ENCODE measurements around the gene NOD2. TPM values are rescaled to one million over a fixed set of nuclear protein-coding genes. Genes with fewer than 3 reads are reported as not detected.

NOD2 gene
- total RNA-seq, 2 experiments from 2014 or later: 6.5 to 10.7 TPM

DNA sequence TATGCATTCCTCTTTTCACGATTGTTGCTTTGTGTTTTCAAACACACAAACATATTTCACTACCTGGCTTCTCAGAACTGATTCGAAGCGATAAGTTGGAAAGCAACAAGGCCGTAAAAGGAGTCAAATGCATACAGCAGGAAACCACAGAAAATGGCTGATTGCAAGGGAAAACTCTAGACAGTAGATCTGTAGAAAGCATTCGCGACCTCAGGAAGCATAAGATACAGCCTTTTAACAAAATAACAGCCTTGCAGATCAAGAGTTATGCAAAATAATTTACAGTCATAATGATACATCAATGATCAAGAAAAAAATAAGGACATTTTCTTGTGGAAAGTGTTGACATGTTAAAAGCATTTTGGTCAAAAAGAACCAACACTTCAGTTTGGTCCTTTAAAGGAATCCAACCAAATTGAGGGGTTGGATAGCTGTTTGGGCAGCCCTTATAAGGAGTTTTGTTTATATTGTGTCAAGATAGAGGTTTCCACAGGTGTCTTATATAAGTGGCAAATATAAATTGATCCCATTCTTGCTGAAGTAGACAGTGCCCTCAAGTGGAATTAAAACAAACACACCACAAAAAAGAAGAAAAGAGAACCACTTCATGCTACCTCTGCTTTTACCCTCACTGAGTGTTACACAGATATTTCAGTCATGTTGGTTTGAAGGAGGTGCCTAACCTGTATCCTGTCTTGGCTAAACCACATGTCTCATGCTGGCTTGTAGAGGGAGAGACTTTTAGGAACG, 54.0 kb downstream of the NOD2 start:
- H3K4me1 Mint-ChIP-seq: peaks cover 62% of the 10 kb centered on the region
- CTCF ChIA-PET: interaction anchor here (0.6 to 13.0 kb wide), 16 partner anchors 27 to 722 kb away, joined by 3 to 252 read pairs (median 4); partner anchors contain the start of genes CNEP1R1 and SNX20
- H3K27ac Mint-ChIP-seq: peak overlapping the region; percentile 92
- H3K36me3 Mint-ChIP-seq: peaks cover 54% of the 10 kb centered on the region
- H3K27me3 Mint-ChIP-seq: no peaks in the 10 kb centered on the region
- peak; percentile 60 for DNase-seq
- peak overlapping the region; percentile 72 for H3K4me3 Mint-ChIP-seq
- peak; percentile 70 for ATAC-seq
- no peaks in the 10 kb centered on the region for H3K9me3 Mint-ChIP-seq (ENCODE audit: low read depth)

- H3K4me1 Mint-ChIP-seq: peaks cover 69% of the 10 kb centered on the region
- no peak overlapping the region for H3K4me3 Mint-ChIP-seq
- DNase-seq: no peak
- H3K36me3 Mint-ChIP-seq: peaks cover 61% of the 10 kb centered on the region
- no peaks in the 10 kb centered on the region for H3K27me3 Mint-ChIP-seq
- CTCF ChIA-PET: interaction anchor here (1.2 to 13.0 kb wide), 5 partner anchors 55 to 726 kb away, joined by 3 to 252 read pairs (median 4); partner anchors contain the start of gene CNEP1R1
- H3K27ac Mint-ChIP-seq: peak overlapping the region; percentile 21
- no peaks in the 10 kb centered on the region for H3K9me3 Mint-ChIP-seq (ENCODE audit: low read depth)
- no peak for ATAC-seq
Measured at GRCh38 chr16:50751528-50751927, 58.1 kb downstream of the NOD2 start.

GRCh38 chr16:50752471-50753235, 59.2 kb downstream of the NOD2 start:
- Mint-ChIP-seq H3K4me3 (peak overlapping the region; percentile 0), H3K9me3 (ENCODE audit: low read depth) (no peaks in the 10 kb centered on the region), H3K27ac (peak overlapping the region; percentile 56), H3K36me3 (peaks cover 59% of the 10 kb centered on the region), H3K4me1 (peaks cover 68% of the 10 kb centered on the region), H3K27me3 (no peaks in the 10 kb centered on the region)
- ATAC-seq: no peak
- DNase-seq: no peak
- CTCF ChIA-PET: interaction anchor here (0.6 to 13.0 kb wide), 3 partner anchors 9 to 84 kb away, joined by 3 to 252 read pairs (median 6); no protein-coding TSS in a partner anchor

GRCh38 chr16:50756473-50756872, 63.1 kb downstream of the NOD2 start:
- CTCF ChIA-PET: interaction anchor here (0.6 to 2.8 kb wide), 9 partner anchors 9 to 731 kb away, joined by 3 to 18 read pairs (median 4); partner anchors contain the start of genes CNEP1R1 and CYLD
- no peak for ATAC-seq

GRCh38 chr16:50761267-50761666, 67.9 kb downstream of the NOD2 start:
- Mint-ChIP-seq H3K9me3 (ENCODE audit: low read depth) (peaks cover 5% of the 10 kb centered on the region), H3K36me3 (peaks cover 68% of the 10 kb centered on the region), H3K27ac (peak overlapping the region; percentile 59), H3K4me1 (peaks cover 75% of the 10 kb centered on the region), H3K4me3 (no peak overlapping the region), H3K27me3 (no peaks in the 10 kb centered on the region)
- CTCF ChIA-PET: interaction anchor here (1.1 kb wide), 1 partner anchor 45 kb away, joined by 3 read pairs; no protein-coding TSS in a partner anchor
- DNase-seq (no peak), ATAC-seq (no peak)

More at GRCh38 chr16:50756473-50756872, 63.1 kb downstream of the NOD2 start:
- H3K36me3 Mint-ChIP-seq: peaks cover 63% of the 10 kb centered on the region
- no peak overlapping the region for H3K27ac Mint-ChIP-seq
- no peak for DNase-seq
- H3K4me1 Mint-ChIP-seq: peaks cover 64% of the 10 kb centered on the region
- H3K9me3 Mint-ChIP-seq (ENCODE audit: low read depth): no peaks in the 10 kb centered on the region
- H3K27me3 Mint-ChIP-seq: no peaks in the 10 kb centered on the region
- no peak overlapping the region for H3K4me3 Mint-ChIP-seq

DNA sequence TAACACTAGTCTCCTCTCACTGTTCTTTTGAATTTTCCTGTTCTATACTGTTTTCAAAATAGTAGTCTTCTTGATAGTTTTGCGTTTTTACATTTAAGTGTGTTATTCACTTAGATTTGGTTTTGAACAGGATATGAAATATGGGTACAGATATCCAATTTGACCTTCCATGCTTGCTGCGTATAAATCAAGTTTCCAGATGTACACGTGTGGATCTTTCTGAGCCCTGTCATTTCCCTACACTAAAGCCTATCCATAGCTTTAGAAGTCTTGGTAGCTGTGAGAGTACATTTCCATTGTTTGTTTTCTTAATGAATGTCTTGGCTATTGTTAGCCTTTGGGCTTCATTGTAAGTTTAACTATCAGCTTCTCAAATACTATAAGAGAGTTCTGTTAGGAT, 68.8 kb downstream of the NOD2 start:
- DNase-seq (no peak), ATAC-seq (no peak)
- H3K27me3 Mint-ChIP-seq: no peaks in the 10 kb centered on the region
- CTCF ChIA-PET: interaction anchor here (1.0 kb wide), 1 partner anchor 14 kb away, joined by 3 read pairs; no protein-coding TSS in a partner anchor
- peaks cover 11% of the 10 kb centered on the region for H3K9me3 Mint-ChIP-seq (ENCODE audit: low read depth)
- H3K36me3 Mint-ChIP-seq: peaks cover 72% of the 10 kb centered on the region
- H3K4me3 Mint-ChIP-seq: no peak overlapping the region
- peaks cover 74% of the 10 kb centered on the region for H3K4me1 Mint-ChIP-seq
- H3K27ac Mint-ChIP-seq: peak overlapping the region; percentile 1

GRCh38 chr16:50763211-50763610, 69.8 kb downstream of the NOD2 start:
- H3K9me3 Mint-ChIP-seq (ENCODE audit: low read depth): peaks cover 11% of the 10 kb centered on the region
- H3K4me3 Mint-ChIP-seq: no peak overlapping the region
- H3K27ac Mint-ChIP-seq: no peak overlapping the region
- ATAC-seq (no peak), DNase-seq (no peak)
- peaks cover 73% of the 10 kb centered on the region for H3K36me3 Mint-ChIP-seq
- H3K4me1 Mint-ChIP-seq: peaks cover 73% of the 10 kb centered on the region
- no peaks in the 10 kb centered on the region for H3K27me3 Mint-ChIP-seq
- CTCF ChIA-PET: interaction anchor here (1.0 to 1.8 kb wide), 2 partner anchors 15 to 43 kb away, joined by 3 to 7 read pairs; no protein-coding TSS in a partner anchor

DNA sequence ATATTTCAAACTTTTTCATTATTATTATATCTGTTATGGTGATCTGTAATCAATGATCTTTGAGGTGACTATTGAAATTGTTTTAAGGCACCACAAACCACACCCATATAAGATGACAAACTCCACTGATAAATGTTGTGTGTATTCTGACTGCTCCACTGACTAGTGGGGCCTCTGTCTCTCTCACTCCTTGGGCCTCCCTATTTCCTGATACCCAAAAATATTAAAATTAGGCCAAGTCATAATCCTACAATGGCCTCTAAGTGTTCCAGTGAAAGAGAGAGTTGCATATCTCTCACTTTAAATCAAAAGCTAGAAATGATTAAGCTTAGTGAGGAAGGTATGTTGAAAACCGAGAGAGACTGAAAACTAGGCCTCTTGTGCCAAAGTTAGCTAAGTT, 71.9 kb downstream of the NOD2 start:
- CTCF ChIA-PET: interaction anchor here (0.6 to 2.6 kb wide), 5 partner anchors 9 to 667 kb away, joined by 3 to 7 read pairs (median 4); no protein-coding TSS in a partner anchor

DNA sequence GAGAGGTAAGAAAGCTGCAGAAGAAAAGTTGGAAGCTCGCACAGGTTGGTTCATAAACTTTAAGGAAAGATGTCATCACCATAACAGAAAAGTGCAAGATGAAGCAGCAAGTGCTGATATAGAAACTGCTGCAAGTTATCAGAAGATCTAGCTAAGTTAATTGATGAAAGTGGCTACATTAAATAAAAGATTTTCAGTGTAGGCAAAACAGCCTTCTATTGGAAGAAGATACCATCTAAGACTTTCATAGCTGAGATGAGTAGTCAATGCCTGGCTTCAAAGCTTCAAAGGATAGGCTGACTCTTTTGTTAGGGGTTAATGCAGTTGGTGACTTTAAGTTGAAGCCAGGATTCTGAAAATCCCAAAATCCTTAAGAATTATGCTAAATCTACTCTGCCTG, 72.5 kb downstream of the NOD2 start:
- CTCF ChIA-PET: interaction anchor here (0.6 to 2.6 kb wide), 5 partner anchors 9 to 668 kb away, joined by 3 to 7 read pairs (median 4); no protein-coding TSS in a partner anchor
- Mint-ChIP-seq H3K4me1 (peaks cover 71% of the 10 kb centered on the region), H3K27me3 (no peaks in the 10 kb centered on the region), H3K36me3 (peaks cover 85% of the 10 kb centered on the region), H3K27ac (peak overlapping the region; percentile 60), H3K9me3 (ENCODE audit: low read depth) (peaks cover 19% of the 10 kb centered on the region), H3K4me3 (no peak overlapping the region)
- DNase-seq (no peak), ATAC-seq (no peak)

More for the DNA sequence above, 71.9 kb downstream of the NOD2 start:
- Mint-ChIP-seq H3K27me3 (no peaks in the 10 kb centered on the region), H3K4me1 (peaks cover 74% of the 10 kb centered on the region), H3K27ac (peak overlapping the region; percentile 60), H3K9me3 (ENCODE audit: low read depth) (peaks cover 19% of the 10 kb centered on the region), H3K4me3 (no peak overlapping the region), H3K36me3 (peaks cover 83% of the 10 kb centered on the region)
- ATAC-seq: peak; percentile 53
- DNase-seq: no peak

DNA sequence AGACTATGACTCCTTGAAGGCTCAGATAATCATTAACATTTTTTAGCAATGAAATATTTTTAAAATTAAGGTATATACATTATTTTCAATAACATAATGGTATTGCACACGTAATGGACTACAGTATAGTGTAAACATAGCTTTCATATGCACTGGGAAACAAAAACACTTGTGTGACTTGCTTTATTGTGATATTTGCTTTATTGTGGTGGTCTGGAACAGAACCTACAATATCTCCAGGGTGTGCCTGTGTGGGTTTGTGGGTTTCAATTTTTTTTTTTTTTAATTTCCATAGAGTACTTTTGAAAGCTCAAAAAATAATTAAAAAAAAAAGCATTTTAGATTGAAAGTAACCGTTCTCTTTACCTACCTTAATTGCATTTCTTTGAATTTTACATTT, 73.8 kb downstream of the NOD2 start:
- Mint-ChIP-seq H3K4me1 (peaks cover 66% of the 10 kb centered on the region), H3K36me3 (peaks cover 88% of the 10 kb centered on the region), H3K27me3 (no peaks in the 10 kb centered on the region), H3K4me3 (no peak overlapping the region), H3K27ac (peak overlapping the region; percentile 3), H3K9me3 (ENCODE audit: low read depth) (peaks cover 22% of the 10 kb centered on the region)
- CTCF ChIA-PET: interaction anchor here (0.8 to 2.6 kb wide), 6 partner anchors 10 to 102 kb away, joined by 3 to 7 read pairs (median 4); no protein-coding TSS in a partner anchor
- no peak for DNase-seq
- ATAC-seq: no peak

DNA sequence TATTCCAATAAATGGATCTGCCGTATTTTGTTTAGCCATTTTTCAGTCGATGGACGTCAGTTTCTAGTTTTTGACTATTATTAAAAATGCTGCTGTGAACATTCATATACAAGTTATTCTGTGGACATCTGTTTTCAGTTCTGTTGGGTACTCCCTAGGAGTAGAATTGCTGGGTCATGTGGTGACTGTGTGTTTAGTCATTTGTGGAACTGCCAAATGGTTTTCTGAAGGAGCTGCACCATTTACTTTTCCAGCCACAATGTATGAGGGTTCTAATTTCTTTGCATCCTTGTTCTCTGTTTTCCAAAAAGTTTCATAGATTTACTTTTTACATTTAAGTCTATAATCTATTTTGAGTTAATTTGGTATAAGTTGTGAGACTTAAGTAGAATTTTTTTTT, 78.0 kb downstream of the NOD2 start:
- no peak for DNase-seq
- no peak for ATAC-seq
- Mint-ChIP-seq H3K4me3 (no peak overlapping the region), H3K4me1 (peaks cover 38% of the 10 kb centered on the region), H3K27me3 (no peaks in the 10 kb centered on the region), H3K27ac (no peak overlapping the region), H3K9me3 (ENCODE audit: low read depth) (peaks cover 15% of the 10 kb centered on the region), H3K36me3 (peaks cover 72% of the 10 kb centered on the region)
- CTCF ChIA-PET: no interaction called here

DNA sequence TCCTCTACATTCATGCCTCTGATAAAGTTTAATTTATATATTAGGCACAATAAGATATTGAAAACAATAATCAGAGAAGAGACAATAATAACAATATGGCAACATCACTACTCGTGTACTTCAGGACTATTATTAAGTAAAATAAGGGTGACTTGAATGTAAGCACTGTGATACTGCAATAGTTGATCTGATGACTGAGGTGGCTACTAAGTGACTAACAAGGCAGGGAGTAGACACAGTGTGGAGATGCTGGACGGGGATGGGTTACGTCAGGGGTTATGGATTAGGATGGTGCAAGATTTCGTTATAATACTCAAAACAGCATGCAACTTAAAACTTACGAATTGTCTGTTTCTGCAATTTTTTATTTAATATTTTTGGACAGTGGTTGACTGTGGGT, 81.0 kb downstream of the NOD2 start:
- Mint-ChIP-seq H3K36me3 (peaks cover 57% of the 10 kb centered on the region), H3K4me3 (no peak overlapping the region), H3K27me3 (no peaks in the 10 kb centered on the region), H3K4me1 (peaks cover 39% of the 10 kb centered on the region), H3K27ac (no peak overlapping the region), H3K9me3 (ENCODE audit: low read depth) (peaks cover 6% of the 10 kb centered on the region)
- ATAC-seq (no peak), DNase-seq (no peak)
- CTCF ChIA-PET: no interaction called here

GRCh38 chr16:50774960-50775359, 81.6 kb downstream of the NOD2 start:
- Mint-ChIP-seq H3K4me3 (no peak overlapping the region), H3K4me1 (peaks cover 39% of the 10 kb centered on the region), H3K27me3 (no peaks in the 10 kb centered on the region), H3K9me3 (ENCODE audit: low read depth) (peaks cover 3% of the 10 kb centered on the region), H3K36me3 (peaks cover 58% of the 10 kb centered on the region), H3K27ac (no peak overlapping the region)
- no peak for DNase-seq
- CTCF ChIA-PET: no interaction called here
- no peak for ATAC-seq

Measured in activated CD8-positive, alpha-beta memory T cell treated with anti-CD3 and anti-CD28 coated beads, Interleukin-2, amount 10 ng/mL, durations not matched to agents 7 days and 5 days (primary cell).